ENCODE data around the gene MOBP. TPM values are rescaled to one million over a fixed set of nuclear protein-coding genes. Genes with fewer than 3 reads are reported as not detected.
"Not testable (repeated sequence)": the region's sequence is repeated elsewhere in the genome, so short reads cannot be mapped to it uniquely, and the experiment has no call there.

Gene MOBP
- total RNA-seq, 1 donor from 2014 or later, result 0.41 TPM

DNA sequence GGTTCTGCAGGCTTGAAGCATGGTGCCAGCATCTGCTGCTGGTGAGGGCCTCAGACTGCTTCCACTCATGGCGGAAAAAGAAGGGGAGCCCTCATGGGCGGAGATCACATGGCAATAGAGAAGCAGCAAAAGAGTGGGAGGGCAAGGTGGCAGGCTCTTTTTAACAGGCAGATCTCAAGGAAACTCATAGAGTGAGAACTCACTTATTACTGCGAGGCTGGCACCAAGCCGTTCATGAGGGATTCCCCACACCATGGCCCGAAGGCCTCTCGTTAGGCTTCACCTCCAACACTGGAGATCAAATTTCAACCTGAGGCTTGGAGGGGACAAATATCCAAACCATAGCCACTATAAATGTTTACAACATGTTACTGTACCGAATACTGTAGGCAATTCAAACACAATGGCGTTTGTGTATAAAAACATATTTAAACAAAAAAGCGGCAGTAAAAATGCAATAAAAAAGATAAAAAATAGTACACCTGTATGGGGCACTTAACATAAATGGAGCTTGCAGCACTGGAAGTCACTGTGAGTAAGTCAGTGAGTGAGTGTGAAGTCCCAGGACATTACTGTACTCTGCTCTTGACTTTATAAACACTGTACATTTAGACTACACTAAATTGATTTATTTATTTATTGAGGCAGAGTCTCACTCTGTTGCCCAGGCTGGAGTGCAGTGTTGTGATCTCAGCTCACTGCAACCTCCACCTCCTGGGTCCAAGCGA lies 18.8 kb upstream of the MOBP start:
- DNase-seq (ENCODE audit: low spot score in 2 of 2) (no peak), FAIRE-seq (no peak)

DNA sequence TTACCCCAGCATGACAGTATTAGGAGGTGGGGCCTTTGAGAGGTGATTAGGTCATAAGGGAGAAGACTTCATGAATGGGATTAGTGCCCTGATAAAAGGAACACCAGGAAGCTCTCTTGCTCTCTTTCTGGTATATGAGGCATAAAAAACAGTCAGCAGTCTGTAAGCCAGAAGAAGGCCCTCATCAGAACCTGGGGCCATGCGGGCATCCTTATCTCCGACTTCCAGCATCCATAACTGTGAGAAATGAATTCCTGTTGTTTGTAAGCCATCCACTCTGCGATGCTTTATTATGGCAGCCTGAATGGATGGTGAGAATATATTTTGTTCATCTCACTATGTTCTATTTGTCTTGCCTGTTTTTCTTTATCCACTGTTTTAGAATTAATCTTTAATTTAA lies 17.7 kb upstream of the MOBP start:
- FAIRE-seq, result no peak
- DNase-seq (ENCODE audit: low spot score in 2 of 2), result no peak

DNA sequence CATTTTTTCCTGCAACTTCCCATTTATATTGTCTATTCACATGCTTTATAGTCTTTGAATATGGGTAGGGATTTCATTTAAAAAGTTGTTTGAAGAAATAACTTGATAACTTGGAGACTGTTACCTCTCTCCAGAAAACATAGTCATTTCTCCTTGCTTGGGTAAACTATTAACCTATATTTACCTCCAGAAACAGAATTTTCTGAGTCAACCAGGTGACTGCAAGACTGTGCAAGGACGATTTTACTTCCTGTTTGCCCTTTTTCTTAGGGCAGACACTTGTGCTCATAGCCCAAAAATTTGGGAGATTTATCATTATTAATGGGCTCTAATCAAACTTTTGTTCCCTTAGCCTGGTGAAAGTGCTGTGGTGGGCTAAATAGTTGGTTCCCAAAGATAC lies 14.3 kb upstream of the MOBP start:
- FAIRE-seq (no peak), DNase-seq (ENCODE audit: low spot score in 2 of 2) (no peak)

DNA sequence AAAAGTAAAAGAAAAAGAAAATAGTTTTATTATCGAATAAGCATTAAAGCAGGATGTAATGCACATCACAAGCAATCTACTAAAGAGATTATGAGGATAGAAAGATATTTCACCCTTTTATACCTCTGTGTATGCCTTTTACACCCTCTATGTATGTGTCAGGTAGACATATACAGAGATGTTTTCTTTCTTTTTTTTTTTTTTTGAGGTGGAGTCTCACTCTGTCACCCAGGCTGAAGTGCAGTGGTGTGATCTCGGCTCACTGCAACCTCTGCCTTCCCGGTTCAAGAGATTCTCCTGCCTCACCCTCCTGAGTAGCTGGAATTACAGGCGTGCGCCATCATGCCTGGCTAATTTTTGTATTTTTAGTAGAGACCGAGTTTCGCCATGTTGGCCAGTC lies 13.6 kb upstream of the MOBP start:
- not testable (repeated sequence) for DNase-seq (ENCODE audit: low spot score in 2 of 2); FAIRE-seq

DNA sequence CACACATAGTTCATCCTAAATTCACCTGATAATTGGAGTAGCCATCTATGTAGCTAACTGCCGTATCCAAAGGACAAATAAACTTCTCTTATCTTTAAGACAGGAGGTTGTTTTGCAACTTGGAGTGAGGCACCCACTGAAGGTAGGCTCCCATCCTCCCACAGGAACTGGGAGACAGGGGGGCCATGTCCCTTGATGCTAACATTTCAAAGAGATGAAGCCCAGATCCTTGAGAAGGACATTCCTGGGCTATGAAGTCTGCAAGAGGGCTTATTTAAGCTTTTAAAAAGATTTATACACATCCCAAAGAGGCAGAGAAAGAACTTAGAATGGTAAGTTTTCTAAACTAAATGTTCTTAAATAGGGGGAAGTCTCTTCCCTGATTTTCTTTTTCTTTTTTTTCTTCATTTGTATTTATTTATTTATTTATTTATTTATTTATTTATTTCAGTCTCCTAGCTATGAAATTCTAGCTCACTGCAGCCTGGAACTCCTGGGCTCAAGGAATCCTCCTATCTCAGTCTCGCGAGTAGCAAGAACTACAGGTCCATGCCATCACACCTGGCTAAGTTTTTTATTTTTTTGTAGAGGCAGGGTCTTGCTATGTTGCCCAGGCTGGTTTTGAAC lies 12.8 kb upstream of the MOBP start:
- DNase-seq (ENCODE audit: low spot score in 2 of 2), result no peak

DNA sequence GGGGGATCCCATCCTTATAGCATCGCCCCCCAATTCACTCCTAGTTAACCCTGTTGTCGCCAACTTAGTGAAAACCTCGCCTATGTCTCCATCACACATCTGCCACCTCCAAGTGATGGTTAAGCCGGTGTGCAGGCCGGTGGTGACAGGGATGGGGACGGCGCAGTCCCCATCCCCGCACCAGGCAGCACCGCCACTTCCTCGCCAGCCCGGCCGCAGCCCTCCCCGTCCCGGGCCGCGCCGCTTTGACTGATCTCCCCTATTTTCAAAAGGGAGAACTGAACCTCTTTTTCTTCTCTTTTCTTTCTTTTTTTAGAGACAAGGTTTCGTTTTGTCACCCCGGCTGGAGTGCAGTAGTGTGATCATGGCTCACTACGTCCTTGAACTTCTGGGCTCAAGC lies 11.3 kb upstream of the MOBP start:
- no peak for DNase-seq (ENCODE audit: low spot score in 2 of 2)
- FAIRE-seq, result no peak

More for the DNA sequence above, 12.8 kb upstream of the MOBP start:
- no peak for FAIRE-seq

DNA sequence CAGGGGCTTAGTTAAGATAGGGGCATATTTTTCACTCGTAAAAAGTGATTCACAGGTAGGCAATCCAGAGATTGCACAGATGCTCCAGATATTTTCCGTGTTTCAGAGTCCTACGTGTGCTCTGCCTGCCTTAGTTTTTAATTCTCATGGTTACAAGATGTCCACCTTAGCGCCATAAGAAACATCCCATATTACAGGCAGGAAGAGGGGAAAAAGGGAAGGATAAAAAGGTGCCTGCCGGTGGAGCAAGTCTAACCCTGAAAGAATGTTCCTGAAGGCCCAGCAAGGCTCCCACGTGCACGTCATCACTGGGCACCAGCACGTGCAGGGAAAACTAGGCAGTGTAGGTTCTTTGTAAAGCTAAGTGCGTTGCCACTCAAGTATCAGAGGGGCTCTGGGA lies 10.1 kb upstream of the MOBP start:
- FAIRE-seq (no peak), DNase-seq (ENCODE audit: low spot score in 2 of 2) (no peak)

DNA sequence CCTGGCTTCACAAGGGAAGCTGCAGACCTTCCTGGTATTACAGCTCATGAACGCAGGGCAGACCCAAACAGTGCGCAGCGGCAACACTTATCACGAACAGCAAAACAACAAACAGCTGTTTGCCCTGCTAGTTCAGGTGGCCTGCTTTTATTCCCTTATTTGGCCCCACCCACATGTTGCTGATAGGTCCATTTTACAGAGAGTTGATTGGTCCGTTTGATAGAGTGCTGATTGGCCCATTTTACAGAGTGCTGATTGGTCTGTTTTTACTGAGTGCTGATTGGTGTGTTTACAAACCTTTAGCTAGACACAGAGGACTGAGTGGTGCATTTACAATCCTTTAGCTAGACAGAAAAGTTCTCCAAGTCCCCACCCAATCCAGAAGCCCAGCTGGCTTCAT lies 8.9 kb upstream of the MOBP start:
- not testable (repeated sequence) for FAIRE-seq

DNA sequence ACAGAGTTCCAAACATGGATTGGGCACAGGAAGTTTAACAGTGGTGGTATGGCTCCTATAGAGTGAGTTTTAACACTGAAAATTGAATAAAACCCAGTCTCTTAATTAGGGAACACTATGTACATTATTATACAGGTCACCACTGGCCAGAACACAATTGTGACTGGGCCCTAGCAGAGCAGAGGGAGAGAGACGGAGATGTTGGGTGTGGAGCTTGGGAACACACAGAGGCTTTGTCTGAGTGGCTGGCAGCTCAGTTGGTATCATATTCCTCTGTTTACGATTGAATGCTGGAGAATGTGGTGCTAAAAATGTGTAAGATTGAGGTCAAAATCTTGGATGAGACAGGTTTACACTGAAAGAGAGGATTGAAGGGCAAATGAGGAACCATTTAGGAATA lies 6.8 kb upstream of the MOBP start:
- DNase-seq (ENCODE audit: low spot score in 2 of 2) (peak; percentile 20 to 56), FAIRE-seq (no peak)

More for the DNA sequence above, 8.9 kb upstream of the MOBP start:
- DNase-seq (ENCODE audit: low spot score in 2 of 2), result not testable (repeated sequence)

DNA sequence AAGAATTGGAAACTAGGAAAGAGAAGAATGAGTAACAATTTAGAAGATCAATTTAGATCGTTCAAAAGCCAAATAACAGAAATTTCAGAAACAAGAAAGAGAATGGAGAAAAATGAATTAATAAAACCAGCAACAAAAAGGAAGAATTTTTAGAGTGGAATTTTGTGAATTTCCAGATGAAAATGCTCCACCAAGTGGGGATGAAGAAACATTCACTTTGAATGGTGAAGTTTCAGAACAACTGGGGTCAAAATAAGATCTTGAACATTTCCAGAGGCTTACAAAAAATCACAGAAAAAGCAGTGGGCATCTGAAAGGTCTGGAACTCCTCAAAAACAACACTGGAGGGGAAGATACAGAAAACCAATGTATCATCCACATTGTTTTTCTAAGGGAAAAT lies 4.2 kb upstream of the MOBP start:
- DNase-seq (ENCODE audit: low spot score in 2 of 2) (no peak), FAIRE-seq (peak; percentile 48)

DNA sequence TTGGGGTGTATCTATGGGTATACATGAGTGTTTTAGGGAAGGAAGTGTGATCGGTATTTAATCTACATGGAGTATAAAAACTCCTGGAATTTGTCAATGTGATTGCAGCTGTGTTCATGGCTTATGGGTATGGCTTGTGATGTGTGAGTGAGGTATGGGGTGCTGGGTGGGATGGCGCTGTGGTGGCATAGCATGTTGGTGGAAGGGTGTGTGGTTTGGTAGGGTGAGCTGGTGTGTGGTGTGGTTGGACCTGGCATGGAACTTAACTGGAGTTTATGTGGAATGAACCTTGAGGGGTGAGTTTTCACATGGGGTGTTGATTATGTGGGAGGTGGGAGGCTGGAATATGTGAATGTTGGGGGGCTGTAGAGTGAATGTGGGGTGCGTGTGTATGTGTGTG lies 492 bp upstream of the MOBP start:
- no peak for FAIRE-seq

DNA sequence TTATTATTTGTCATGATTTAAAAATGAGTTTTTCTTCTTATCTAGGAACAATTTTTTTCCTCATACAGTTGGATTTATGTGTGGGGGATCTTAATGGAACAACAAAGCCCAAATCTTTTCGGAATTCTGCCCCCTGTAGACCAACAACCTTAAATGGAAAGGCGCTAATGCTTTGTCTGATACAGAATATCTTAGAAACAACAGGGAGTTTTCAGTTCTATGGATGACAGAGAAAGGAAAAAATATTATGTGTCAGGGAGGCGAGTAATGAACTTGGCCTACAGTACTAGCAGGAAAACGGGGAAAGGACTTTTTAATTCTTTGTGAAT lies 592 bp downstream of the MOBP start:
- FAIRE-seq (no peak), DNase-seq (ENCODE audit: low spot score in 2 of 2) (no peak)

More for the DNA sequence above, 492 bp upstream of the MOBP start:
- DNase-seq (ENCODE audit: low spot score in 2 of 2), result no peak

DNA sequence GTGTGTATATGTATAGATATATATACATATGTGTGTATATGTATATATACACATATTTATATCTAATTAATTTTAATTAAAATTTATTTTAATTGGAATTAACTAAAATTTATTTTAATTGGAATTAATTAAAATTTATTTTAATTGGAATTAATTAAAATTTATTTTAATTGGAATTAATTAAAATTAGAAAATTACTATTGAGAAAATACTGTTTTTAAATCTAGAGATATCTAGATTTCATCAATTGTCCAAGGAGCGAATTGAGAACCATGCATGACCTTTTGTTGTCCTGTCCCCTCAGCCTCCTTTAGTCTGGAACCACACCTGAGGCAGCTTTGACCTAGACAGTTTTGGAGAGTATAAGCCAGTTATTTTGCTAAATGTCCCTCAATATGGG lies 1.8 kb downstream of the MOBP start:
- FAIRE-seq (peak; percentile 99), DNase-seq (ENCODE audit: low spot score in 2 of 2) (no peak)

DNA sequence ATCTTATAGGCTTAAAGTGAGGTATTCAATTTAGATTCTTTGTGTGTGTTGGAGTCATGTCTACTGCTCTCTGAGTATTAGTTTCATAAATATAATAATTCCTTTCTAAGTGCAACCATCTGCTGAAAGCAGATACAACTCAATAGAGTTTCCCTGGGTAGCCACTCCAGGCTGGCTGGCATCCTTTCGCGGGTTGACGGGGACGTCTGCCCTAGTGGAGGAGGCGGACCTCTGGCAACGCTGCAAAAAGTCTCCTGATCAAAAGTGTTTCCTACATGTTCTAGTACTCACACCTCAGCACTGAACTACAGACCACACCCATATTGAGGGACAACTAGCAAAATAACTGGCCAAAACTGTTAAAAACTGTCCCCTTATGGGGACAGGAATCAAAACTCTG lies 2.5 kb downstream of the MOBP start:
- DNase-seq (ENCODE audit: low spot score in 2 of 2) (no peak), FAIRE-seq (no peak)

DNA sequence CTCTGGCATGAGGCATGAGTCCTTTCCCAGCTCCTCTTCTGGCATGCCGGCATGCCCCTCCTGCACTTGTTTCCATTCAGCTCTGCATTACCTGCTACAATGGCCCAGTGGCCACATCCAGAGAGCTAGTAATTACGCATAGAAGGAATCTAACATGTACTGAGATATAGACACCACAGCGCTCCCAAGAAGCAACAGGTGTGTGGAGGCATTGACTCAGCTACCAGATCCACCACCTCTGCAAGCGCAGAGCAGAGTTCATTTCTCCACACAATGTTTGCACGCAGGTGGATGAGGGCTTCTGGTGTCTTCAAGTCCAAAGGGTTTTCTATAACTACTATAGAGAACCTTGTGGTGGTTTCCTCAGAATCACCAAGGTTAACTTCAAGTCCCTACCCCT lies 4.2 kb downstream of the MOBP start:
- no peak for FAIRE-seq

DNA sequence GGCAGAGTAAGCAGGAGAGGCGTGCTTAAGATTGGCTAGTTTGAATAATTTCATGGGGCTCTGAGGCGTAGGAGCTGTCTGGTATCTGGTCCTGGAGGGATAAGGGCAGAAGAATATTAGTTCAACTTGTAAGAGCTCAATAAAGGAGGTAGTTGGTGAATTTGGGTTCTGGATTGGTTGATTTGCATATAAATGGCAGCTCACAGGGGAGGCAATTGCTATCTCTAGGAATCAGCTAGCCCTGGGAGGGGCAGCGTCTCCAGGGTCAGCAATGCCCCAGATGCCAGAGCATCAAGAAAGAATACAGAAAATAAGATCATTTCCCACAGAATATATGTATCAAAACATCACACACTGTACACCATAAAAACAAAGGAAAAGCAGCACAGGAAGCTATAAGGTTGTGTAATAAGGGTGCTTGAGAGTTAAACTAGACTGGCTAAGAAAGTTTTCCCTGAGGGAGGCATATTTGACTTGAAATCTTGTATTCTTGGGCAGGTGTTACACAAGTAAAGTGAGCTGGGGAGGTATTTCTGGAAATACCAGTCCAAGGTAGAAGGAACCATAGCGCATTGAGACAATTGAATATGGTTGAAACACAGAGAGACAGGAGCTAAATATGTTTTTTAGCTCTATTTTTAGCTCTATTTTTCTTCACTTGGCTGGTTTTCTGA lies 6.1 kb downstream of the MOBP start:
- FAIRE-seq, result no peak
- no peak for DNase-seq (ENCODE audit: low spot score in 2 of 2)

More for the DNA sequence above, 4.2 kb downstream of the MOBP start:
- no peak for DNase-seq (ENCODE audit: low spot score in 2 of 2)

DNA sequence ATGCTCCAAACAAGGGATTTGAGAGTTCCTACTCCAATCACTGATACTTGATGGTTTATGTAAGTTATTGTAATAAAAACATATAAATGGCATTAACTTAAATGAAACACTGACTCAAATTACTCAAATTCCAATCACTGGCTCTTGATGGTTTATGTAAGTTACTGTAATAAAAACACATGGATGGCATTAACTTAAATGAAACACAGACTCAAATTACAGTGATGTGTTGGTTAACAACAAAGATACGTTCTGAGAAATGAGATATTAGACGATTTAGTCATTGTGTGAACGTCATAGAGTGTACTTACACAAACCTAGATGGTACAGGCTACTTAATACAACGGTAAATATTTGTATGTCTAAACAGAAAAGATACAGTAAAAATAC lies 6.6 kb downstream of the MOBP start:
- FAIRE-seq, result no peak

DNA sequence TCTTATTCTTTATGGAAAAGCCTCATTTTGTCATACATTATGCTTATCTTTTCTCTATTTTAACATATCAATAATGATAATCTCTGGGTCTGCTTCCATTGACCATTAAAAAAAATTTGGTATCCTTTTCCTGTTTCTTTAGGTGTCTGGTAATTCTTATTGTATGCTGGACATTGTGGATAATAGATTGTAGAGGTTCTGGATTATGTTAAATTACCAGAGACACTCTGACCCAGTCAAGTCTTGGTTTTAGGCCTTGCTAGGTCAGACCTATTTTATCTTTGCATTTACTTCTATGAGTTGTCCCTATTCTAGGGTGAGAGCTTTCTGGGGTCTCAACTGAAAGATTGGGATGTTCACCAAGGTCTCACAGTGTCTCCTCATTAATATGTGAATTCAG lies 9.3 kb downstream of the MOBP start:
- FAIRE-seq (no peak), DNase-seq (ENCODE audit: low spot score in 2 of 2) (no peak)

More for the DNA sequence above, 6.6 kb downstream of the MOBP start:
- DNase-seq (ENCODE audit: low spot score in 2 of 2), result no peak

DNA sequence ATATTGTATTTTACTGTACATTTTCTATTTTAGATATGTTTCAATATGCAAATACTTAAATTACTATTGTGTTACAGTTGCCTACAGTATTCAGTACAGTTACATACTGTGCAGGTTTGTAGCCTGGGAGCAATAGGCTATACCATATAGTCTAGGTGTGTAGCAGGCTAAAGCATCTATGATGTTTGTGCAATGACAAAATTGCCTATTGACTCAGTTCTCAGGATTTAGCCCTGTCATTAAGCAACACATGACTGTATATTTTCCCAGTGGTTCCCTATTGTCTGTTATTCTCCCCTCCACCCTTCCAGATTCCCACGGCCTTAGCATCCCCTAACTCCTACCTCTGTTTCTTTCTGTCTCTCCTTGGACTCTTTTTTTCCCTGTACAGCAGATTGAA lies 10.7 kb downstream of the MOBP start:
- FAIRE-seq, result no peak
- no peak for DNase-seq (ENCODE audit: low spot score in 2 of 2)

DNA sequence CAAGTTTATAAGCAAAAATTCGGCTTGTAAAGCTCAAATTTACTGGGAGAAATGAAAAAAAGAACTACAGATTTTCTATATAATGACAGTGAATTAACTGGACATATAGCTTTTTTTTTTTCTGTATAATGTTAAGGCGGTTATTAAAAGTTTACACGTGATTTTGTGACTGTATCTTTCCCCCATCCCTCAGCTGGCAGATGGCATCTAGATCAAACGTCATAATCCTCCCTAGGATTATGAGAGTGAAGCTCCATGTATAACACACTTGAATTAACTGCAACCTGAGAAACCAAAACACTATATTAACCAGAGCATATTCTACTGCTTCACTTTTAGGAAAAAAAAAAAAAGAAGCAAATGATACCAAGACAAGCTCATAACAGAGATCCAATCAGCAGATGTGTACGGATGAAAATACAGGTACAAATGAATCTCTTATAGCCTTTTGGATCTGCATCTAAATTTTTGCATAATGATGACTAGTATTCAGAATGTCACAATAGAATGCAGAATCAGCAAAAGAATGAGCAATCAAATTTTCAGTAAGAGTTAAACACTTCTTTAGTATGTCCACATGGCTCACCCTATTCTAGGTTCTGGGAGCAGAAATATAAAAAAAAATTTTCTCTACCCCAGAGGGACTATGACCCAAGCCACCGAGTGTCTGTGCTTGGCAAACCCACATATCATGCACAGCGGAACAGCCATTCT lies 12.4 kb downstream of the MOBP start:
- FAIRE-seq (no peak), DNase-seq (ENCODE audit: low spot score in 2 of 2) (no peak)

DNA sequence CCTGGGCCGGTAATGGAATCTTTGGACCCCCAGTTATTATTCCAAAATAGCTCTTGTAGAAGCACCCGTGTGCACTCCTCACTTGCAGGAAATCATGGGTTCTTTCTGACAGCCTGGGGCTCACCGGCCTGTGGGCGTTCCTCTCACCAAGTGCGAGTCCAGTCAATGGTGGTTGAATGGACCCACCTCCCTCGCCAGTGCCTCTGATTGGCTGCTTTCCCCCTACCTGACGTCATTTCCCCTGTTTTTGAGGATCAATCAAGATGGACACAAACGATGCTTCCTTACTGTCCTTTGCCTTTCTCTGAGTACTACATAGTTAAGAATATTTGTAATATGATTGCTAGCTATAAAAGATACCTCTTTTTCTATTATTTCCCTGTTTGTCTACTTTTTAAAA lies 18.1 kb downstream of the MOBP start:
- FAIRE-seq, result no peak

More for the DNA sequence above, 18.1 kb downstream of the MOBP start:
- DNase-seq (ENCODE audit: low spot score in 2 of 2), result no peak
